HG03521 (cell line): Measurements from ENCODE around the gene TSPAN8.
"Not testable (repeated sequence)": the region's sequence is repeated elsewhere in the genome, so short reads cannot be mapped to it uniquely, and the experiment has no call there.

Source experiments
- ATAC-seq: cut with Tn5 transposase; IDR thresholded peaks from one replicate; pipeline ENCODE4 v1.9.1; 2021; ENCODE audit warnings: mild to moderate bottlenecking, moderate library complexity; ENCODE audit not compliant: unreplicated experiment

TSPAN8 gene

DNA sequence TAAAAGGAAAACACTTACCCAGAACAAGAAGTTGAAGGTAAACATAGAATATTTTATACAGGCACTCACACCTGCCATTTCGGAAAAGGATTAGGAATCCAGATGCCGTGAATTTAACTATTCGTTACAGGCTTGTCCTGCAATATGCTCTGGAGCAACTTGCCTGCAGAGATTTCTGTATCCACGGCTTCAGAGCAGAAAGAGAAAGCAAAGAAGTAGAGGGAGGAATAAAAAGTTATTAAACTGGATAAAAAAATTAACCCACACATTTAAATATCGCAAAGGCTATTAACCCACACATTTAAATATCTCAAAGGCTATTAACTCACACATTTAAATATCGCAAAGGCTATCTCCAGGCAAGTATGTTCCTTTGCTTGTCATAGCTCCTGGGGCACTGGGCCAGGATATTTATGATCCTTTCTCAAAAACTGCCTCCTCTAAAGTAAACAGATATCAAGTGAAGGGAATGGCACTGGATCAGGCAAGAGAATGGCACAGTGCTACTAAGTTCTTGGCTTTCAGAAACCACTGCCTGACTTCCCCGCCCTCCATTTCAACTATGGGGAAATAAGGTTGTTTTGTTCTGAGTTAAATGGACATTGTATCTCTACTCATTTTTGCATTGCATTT, at the start of gene TSPAN8:
Gene TSPAN8, minus strand, starts transcription at position 399 of the 633 bp plus-strand sequence. Its CDS starts 321 bp downstream, at position 78.
- no peak for ATAC-seq

GRCh38 chr12:71201136-71201679, 43.4 kb upstream of the TSPAN8 start:
- no peak for ATAC-seq

DNA sequence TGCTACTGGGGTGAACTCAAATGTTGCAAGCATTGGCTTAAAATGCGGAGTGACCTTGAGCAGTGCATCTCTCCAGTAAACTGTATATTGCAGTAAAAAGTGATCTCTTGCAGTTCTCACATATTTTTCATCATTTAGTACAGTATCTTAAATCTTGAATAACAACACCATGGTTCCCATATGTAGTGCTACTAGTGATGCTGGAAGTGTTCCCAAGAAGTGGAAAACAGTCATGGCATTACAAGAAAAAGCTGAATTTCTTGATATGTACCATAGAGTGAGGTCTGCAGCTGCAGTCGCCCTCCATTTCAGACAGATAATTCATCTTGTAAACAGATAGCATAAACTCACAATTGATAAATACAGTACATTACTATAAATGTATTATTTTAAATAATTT, 42.9 kb upstream of the TSPAN8 start:
- no peak for ATAC-seq

DNA sequence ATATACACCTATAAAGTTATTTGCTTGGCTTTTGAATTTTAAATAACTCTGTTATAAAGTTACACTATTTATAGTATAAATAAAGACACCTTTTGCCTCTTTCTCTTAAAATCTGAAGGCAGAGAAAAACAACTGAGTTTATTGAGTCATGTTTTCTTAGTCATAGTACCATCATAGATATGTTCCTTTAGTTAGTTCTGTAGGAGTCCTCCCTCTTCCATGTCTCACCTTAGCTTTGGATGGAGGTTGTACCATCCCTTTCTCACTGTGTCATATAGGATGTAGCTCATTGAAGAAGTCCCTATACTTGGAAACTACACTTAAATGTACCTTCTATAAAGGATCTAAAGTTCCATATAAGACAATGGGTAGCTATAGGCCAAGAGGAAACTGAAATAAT, 39.7 kb upstream of the TSPAN8 start:
- ATAC-seq: no peak

DNA sequence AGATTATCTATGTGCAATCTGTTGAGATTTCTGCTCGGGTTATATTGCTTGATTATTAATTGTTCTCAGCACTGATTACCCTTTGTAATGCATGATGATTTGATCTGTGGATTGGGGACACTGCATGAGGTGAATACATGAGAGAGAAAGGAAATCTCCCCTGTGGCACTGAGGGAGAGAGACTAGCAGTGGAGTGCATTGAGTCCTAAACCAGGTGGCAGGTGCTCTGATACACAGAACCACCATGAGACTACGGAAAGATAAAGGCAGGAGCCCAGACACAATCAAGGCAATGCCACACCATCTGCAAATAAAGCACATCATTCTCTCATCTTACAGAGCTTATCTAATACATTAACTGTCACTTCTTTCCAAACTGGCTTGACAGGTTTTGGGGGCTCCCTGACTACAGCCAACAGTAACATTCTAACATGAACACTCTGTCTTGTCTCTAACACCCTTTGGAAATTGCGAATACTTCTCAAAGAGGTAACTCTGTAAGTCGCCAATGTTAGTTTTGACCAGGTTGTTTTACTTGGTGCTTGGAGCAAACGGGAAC, 37.6 kb upstream of the TSPAN8 start:
- no peak for ATAC-seq

- no peak for ATAC-seq
These were observed 36.9 kb upstream of the TSPAN8 start for GRCh38 chr12:71194657-71195056.

GRCh38 chr12:71193041-71193440, 35.2 kb upstream of the TSPAN8 start:
- no peak for ATAC-seq

DNA sequence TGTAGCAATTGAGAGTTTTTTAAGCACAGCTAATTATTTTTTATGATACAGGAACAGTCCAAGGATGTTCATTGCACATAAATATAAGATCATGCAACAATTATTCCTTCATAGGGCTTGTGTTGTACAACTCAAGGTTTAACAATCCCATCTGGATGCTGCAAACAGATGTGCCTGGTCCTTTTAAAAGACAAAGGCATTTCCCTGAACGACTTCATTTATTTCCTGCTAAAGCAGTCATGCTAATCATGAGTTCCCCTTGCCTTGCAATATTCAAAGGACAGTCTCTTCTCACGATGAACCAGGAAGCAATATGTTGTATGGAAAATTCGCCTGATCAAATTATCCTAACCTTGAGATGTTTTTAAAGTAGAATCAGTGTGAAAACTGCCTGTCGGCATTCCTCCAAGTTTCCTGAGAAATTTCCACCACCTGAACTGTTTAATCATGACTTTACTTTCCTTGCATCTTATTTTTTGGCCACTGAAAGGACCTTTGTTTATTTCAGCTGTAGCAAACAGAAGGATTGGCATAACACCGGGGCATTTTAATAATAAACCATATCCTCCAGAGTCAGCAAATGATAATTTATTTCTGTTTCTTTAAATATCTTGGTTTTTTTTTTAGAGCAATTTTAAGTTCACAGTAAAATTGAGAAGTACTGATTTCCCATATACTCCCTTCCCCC, 33.9 kb upstream of the TSPAN8 start:
- no peak for ATAC-seq

GRCh38 chr12:71190822-71191221, 33.0 kb upstream of the TSPAN8 start:
- no peak for ATAC-seq

GRCh38 chr12:71187379-71187778, 29.6 kb upstream of the TSPAN8 start:
- no peak for ATAC-seq

DNA sequence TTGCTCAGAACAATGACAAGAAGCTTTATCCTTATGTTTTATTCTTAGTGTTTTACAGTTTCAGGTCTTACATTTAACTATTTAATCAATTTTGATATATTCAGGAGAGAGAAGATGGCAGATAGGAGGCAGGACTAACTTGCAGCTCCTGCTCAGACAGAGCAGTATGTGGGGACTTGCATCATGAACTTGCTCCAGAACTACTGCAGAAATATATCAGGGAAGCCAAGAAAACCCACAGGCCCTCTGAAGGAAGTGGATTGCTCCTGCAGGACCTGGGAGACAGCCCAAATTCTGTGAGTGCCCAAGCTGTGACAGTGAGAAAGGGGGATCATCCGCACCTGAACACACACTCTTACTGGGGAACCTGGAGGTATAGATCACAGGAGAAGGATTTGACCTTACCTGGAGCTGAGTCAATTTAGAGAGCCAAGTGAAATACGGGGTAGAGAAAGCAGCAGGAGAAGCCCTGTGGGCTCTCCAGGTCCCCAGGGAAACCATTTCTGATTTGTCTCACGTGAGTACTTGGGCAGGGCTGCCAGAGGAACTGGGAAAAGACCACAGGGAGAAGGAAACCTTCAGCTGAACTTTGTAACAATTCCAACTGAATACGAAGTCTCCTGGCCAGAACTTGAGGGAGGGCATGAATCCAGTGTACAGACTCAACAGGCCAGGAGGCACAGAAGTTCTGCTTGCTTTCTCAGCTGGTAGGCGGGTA, 28.9 kb upstream of the TSPAN8 start:
- no peak for ATAC-seq

DNA sequence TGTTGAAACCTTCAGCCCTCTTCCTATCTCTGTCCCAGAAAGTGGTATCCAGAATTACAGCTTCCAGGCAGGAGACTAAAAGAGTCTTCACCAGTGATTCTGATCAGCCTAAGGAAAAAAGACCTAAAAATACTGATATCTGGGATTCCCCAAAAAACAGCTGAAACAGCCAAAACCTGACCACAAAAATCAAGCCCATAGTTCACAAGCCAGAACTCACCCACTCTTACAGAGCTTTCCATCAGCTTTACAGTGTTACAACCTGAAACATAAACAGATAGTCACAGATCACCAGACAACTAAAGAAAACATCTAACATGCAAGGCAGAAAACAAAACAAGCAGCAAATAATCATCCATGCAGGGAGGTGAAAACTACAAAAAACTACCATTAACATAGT, 26.0 kb upstream of the TSPAN8 start:
- no peak for ATAC-seq

DNA sequence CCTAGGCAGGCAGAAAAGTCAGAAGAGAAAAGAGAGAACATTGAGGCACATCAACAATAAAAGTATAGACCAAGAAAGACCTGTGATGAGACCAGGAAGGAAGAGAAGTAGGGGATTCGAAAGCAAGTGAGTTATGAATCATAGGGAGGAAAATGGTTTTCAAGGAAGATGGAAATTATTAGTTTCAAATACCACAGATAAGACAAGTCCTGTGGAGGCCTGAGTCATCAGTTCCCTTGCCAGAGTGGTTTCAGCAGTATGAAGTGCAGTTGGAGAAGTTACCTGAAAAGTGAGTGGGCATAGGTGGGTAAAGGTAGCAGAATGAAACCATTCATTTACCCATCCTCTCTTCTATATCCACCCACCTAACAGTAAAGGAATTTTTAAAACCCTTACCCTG, 25.2 kb upstream of the TSPAN8 start:
- no peak for ATAC-seq

DNA sequence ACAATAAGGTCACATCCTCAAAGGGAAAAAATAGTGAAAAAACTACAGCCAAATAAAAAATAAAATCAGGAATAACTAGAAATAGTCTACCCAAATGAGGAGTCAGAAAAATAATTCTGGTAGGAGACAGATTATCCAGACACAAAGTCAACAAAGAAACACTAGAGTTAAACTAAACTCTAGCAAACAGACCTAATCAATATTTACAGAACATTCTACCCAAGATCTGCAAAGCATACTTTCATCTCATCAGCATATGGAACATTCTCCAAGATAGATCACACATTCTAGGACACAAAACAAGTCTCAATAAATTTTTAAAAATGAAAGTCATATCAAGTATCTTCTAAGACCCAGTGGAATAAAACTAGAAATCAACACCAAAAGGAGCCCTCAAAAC, 20.4 kb upstream of the TSPAN8 start:
- no peak for ATAC-seq

- no peak for ATAC-seq
These were observed 17.0 kb upstream of the TSPAN8 start for GRCh38 chr12:71174825-71175224.

DNA sequence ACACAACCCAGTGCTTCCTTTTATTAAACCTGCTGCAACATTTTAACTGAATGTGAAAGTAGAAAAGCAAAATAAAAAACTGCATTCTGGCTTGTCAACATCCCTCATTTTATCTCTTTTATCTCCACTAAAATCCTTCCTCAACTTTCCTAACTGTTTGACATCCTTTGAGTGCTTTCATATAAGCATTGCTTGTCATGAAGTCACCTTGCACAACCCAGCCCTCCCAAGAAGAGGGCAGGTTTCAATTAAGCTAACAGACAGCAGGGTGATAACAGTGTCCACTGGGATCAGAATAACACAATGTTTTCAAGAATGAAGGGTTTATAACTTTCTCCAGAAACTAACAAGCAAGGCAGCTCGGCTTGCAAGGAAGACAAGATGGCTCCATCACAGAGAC, 16.3 kb upstream of the TSPAN8 start:
- ATAC-seq: no peak

- ATAC-seq: no peak
These were observed 12.7 kb upstream of the TSPAN8 start for GRCh38 chr12:71170456-71170855.

GRCh38 chr12:71169286-71169685, 11.5 kb upstream of the TSPAN8 start:
- ATAC-seq: no peak

GRCh38 chr12:71166862-71167496, 9.2 kb upstream of the TSPAN8 start:
- no peak for ATAC-seq

DNA sequence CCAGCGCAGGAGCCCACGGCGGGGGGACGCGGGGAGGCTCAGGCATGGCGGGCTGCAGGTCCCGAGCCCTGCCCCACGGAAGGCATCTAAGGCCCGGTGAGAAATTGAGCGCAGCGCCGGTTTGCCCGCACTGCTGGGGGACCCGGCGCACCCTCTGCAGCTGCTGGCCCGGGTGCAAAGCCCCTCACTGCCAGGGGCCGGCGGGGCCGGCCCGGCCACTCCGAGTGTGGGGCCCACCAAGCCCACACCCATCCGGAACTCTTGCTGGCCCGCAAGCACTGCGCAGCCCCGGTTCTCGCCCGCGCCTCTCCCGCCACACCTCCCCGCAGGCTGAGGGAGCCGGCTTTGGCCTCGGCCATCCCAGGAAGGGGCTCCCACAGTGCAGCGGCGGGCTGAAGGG, 8.5 kb upstream of the TSPAN8 start:
- ATAC-seq: no peak

DNA sequence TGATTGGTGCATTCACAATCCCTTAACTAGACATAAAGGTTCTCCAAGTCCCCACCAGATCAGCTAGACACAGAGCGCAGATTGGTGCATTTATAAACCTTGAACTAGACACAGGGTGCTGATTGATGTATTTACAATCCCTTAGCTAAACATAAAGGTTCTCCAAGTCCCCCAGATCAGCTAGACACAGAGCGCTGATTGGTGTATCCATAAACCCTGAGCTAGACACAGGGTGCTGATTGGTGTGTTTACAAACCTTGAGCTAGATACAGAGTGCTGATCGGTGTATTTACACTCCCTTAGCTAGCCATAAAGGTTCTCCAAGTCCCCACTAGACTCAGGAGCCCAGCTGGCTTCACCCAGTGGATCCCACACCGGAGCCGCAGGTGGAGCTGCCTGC, 8.0 kb upstream of the TSPAN8 start:
- not testable (repeated sequence) for ATAC-seq
